Bone marrow (tissue), 2 donors: ENCODE measurements around the gene SLC49A4.
"Not testable (repeated sequence)": the region's sequence is repeated elsewhere in the genome, so short reads cannot be mapped to it uniquely, and the experiment has no call there.

Experiments used
- DNase-seq, 2 donors: peaks; one replicate each; lab custom pipeline; 2025; lab: John Stamatoyannopoulos, UW

Gene SLC49A4, protein sequence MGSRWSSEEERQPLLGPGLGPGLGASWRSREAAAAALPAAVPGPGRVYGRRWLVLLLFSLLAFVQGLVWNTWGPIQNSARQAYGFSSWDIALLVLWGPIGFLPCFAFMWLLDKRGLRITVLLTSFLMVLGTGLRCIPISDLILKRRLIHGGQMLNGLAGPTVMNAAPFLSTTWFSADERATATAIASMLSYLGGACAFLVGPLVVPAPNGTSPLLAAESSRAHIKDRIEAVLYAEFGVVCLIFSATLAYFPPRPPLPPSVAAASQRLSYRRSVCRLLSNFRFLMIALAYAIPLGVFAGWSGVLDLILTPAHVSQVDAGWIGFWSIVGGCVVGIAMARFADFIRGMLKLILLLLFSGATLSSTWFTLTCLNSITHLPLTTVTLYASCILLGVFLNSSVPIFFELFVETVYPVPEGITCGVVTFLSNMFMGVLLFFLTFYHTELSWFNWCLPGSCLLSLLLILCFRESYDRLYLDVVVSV

GRCh38 chr3:122794779-122795673, at the start of gene SLC49A4:
SLC49A4 (plus strand) TSS chr3:122795069; CDS start chr3:122795193, 124 bp downstream.
- no peak for DNase-seq

DNA sequence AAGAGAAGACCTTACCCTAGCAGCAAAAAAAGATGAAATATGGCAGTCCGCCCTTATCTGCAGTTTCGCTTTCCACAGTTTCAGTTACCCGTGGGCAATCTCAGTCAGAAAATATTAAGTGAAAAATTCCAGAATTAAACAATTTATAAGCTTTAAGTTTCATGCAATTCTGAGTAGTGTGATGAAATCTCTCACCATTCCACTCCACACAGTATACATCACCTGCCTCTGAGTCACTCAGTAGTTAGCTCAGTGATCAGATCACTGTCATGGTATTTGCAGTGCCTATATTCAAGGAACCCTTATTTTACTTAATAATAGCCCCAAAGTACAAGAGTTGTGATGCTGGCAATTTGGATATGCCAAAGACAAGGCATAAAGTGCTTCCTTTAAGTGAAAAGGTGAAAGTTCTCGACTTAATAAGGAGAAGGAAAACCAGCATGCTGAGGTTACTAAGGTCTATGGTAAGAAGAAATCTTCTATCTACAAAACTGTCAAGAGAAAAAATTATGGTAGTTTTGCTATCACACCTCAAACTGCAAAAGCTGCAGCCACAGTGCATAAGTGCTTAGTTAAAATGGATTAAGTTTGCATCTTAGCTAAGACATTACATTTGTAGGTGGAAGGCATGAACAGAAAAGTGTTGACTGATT, 49.4 kb upstream of the SLC49A4 start:
- DNase-seq, result no peak

GRCh38 chr3:122747295-122747694, 47.6 kb upstream of the SLC49A4 start:
- DNase-seq, result not testable (repeated sequence)

DNA sequence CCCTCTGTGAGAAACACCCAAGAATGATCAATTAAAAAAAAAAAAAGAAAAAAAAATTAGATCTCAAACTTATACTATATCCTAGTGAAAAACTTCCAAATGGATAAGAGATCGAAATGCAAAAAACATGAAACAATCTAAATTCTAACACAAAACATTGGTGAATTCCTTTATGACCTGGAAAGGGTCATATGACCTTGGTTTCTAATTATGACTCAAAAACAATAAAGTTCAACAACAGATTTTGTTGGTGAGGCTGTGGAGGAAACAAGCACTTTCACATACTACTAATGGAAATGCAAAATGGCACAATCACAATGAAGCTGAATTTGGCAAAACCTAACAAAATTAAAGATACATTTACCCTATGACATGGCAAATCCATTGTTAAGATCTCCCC, 46.5 kb upstream of the SLC49A4 start:
- no peak for DNase-seq

GRCh38 chr3:122754929-122755328, 39.9 kb upstream of the SLC49A4 start:
- DNase-seq, result no peak

GRCh38 chr3:122755491-122755890, 39.4 kb upstream of the SLC49A4 start:
- DNase-seq, result no peak

DNA sequence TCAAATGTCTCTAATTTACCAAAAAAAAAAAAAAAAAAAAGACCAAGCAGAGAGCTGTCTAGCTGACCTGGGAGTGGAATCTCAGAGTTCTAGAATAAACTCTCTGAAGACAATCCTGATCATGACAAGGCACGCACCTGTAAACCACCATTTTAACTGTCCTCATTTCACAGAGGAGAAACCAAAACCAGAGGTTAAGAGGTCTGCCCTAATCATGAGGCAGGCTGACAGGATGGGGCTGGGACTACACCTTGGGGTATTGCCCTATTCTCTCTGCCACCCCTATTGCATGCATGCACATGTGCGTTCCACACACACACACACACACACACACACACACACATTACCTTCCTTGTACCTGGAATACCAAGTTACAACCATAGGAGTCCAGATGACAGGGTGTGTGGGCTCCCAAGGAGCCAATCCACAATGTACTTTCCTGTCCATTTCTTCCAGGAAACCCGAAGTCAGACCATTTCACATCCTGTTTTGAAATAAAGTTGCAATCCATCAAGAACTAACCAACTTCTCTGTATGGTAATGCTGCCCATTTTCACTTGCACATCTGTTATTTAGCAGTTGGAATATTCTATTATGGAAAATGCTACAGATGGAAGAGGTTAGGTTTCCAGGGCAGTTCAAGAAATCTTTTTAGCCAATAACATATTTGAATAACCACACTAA, 35.9 kb upstream of the SLC49A4 start:
- DNase-seq, result no peak

DNA sequence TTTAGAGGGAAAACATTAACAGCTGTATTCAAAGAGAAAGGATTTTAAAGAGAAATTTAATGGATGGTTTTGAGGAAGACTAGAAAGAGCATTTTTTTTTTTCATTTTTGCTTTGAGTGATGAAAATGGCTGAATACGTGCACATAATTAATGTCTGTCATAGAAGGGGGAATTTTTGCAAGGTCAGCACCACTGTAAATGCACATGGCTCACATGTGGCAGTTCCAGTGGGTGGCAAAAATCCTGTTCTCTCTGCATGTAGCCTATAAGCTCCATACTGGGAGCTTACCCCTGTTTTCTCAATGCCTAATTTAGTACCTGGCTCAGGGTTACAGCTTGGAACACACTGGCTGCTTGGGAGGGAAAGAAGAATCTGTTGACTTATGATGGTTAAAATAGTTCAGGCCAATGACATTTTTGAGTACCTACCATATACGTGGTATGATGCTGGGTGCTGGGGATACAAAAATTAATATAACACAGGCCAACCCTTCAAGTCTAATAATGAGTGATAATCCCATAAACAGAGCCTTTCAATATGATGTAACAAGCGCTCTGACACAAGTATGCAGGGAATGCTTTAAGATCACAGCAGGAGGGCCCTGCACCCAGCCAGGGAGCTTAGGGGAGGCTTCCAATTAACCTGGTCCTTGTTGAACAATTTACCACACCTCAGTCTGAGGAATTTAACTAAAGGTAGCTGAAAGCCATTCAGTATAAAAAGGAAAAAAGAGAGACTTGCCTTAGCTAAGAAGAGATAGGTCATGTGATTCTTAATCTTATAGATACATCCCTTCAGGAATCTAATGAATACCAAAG, 34.2 kb upstream of the SLC49A4 start:
- DNase-seq, result no peak

GRCh38 chr3:122766430-122766829, 28.4 kb upstream of the SLC49A4 start:
- no peak for DNase-seq

DNA sequence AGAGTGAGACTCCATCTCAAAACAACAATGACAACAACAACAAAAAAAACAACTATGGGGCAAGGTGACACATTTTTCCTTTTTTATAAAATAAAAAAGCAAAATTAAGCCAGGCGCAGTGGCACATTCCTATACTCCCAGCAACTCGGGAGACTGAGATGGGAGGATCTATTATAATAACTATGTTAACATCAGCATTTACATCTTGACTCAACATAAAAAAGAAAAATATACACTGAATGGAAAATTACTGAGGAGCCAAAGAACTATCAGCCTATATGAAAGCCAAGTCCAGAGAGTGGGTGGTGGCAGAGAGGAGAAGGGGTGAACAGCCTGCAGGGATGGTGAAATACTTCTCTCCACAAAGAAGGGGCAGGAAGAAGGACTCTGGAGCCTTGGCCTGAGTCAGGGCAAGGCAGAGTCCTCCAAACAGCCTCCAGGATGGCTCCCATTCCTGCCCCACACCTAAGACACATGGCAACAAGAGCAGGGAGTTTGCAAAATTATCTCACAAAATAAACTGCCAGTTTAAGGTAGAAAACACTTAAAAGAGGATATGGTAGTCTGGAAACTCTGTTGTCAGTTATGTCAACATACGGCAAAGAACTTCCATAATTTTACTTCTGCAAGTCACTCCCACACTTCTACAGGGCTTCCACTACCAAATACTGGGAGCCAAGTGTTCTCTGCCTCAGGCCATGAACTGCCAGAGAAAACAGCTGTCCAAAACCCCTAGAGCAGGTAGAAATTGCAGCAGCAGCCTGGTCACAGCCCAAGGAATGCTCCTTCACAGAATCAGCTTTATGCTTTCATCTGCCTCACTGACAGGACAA, 27.1 kb upstream of the SLC49A4 start:
- DNase-seq, result no peak

DNA sequence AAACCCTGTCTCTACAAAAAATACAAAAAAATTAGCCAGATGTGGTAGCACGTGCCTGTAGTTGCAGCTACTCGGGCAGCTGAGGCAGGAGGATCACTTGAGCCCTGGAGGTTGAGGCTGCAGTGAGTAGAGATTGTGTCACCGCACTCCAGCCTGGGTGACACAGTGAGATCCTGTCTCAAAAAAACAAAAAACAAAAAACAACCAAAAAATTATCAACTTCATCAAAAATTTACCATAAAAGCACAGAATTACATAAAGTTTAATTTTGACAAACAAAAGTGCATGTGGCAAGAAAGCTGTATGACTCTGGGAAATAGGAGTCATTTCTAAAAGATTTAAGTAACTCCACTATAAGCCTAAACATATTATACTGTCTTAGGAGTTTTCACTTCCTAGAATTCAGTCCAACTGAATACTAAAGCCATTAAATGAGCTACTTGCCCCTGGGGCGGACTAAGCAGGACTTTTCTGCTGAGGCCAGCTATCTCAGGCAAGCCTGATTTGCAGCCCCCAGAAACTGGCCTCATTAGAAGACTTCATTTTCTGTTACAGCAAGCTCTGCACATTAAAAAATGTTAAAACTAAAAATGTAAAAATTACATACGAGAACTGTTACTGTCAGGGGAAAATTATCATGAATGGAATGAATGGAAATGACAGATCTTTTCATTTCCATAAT, 24.2 kb upstream of the SLC49A4 start:
- DNase-seq, result no peak

- no peak for DNase-seq
Observed at GRCh38 chr3:122772827-122773226, 22.0 kb upstream of the SLC49A4 start.

DNA sequence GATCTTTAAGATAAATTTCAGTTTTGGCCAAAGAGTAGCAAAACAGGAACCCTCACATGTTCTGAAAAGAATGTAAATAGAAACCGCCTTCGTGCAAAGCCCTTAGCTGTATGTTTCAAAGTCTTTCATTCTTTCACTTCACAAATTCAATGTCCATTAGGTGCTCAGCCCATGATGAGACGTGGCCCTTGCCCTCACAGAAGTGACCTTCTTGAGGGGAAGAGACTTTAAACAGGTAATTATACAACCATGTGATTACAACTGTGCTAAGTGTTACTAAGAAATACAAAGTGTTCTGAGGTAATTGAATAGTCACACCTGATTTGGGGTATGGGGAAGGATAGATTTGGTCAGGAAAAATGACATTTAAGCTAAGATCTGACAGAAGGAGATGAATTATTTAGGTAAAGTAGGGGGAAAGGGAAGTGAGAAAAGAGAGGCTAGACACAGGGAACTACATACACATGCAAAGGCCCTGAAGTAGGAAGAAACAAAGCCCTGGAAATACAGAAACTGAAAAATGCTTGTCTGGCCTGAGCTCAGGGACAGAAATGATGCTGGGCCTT, 20.8 kb upstream of the SLC49A4 start:
- no peak for DNase-seq

GRCh38 chr3:122774564-122774963, 20.3 kb upstream of the SLC49A4 start:
- DNase-seq, result no peak

DNA sequence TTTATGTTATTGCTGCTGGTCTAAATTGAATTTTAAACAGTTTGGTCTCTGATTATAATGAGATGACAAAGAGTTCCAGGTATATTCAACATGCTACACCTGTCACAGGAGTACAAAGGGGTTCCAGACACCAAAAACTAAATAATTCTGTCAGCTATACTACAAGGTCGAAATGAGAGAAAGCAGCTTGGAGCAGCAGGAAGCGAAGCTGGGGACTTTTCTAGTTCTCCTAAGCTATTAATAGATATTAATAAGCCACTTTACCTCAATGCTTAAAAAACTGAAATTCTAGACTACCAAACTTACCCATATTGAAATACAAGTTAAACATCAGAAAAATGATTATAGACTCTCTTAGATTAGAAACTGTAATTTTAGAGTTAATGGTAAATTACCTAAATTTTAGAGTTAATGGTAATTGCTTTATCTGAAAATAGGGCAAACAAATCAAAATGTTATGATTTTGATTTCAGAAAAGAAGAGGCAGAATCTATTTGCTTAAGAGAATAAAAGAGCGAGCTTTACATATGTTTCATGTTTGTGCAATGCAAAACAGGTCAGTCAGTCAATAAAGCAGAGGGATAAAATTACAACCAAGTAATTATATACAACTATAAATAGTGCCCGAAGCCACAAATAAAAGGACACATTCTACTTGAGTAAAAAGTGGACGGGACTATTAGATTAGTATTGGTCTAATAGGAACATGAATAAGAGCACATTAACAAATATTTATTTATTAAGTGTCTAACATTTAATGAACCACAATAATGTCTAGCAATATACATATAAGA, 18.0 kb upstream of the SLC49A4 start:
- DNase-seq, result no peak

GRCh38 chr3:122777563-122777962, 17.3 kb upstream of the SLC49A4 start:
- DNase-seq, result no peak

GRCh38 chr3:122782804-122783203, 12.1 kb upstream of the SLC49A4 start:
- DNase-seq, result no peak

GRCh38 chr3:122784436-122784835, 10.4 kb upstream of the SLC49A4 start:
- no peak for DNase-seq
